Colonic mucosa (tissue), 4 donors: ENCODE measurements around the gene BCL6. TPM values are rescaled to one million over a fixed set of nuclear protein-coding genes. Genes with fewer than 3 reads are reported as not detected.

Experiments used
- DNase-seq: peaks from one replicate; pipeline ENCODE4 v3.0.0-alpha.2; 2020
- H3K27ac ChIP-seq: fragments of 200-600 bp; one replicate; pipeline ENCODE4 v1.8.0; 2021
- H3K27me3 ChIP-seq: fragments of 200-600 bp; one replicate; pipeline ENCODE4 v1.8.0; 2021
- H3K36me3 ChIP-seq: fragments of 200-600 bp; one replicate; pipeline ENCODE4 v1.8.0; 2021
- H3K4me1 ChIP-seq: fragments of 200-600 bp; one replicate; pipeline ENCODE4 v1.8.0; 2021; ENCODE audit warnings: mild to moderate bottlenecking
- H3K4me3 ChIP-seq: fragments of 200-600 bp; one replicate; pipeline ENCODE4 v1.8.0; 2021
- H3K9ac ChIP-seq, 2 donors: one replicate each; pipeline ENCODE4 v1.7.0; 2013; ENCODE audit warnings: control low read depth in 2 of 2, low read depth in 2 of 2, low read length in 2 of 2
- H3K9me3 ChIP-seq: fragments of 200-600 bp; one replicate; pipeline ENCODE4 v1.8.0; 2021
- intact Hi-C: fragments of 100-400 bp; cut with DNase I; formaldehyde crosslinking; loops from one replicate; pipeline ENCODE4 v1.14.1; 2022
- total RNA-seq, 2 donors: library from RNA; stranded (reverse); fragmentation: NEBNext Ultra II Directional in 1 of 2; extraction: Animal tissue kit (Norgen Biotek cat#: 25700) in 1 of 2; gene quantifications; one replicate each; pipeline ENCODE4 v1.2.1, GENCODE V29; 2021
- TF ChIP-seq, protein P1 (sequence below): fragments of 200-600 bp; IDR thresholded peaks from one replicate; pipeline ENCODE4 v1.8.0; 2022; ENCODE audit warnings: antibody characterized with exemption, mild to moderate bottlenecking
- donor health status: healthy.
- donor health status: DM: no; HTN: no; CAD: no.
- donor health status: DM: no; HTN: no; CAD: no.

BCL6 gene
- total RNA-seq, 2 donors from 2014 or later, result 8.8 to 30.2 TPM

- Histone ChIP-seq H3K27ac (no peak overlapping the region), H3K4me3 (no peak overlapping the region), H3K36me3 (peaks cover 9% of the 10 kb centered on the region), H3K4me1 (peaks cover under 1% of the 10 kb centered on the region), H3K9me3 (no peaks in the 10 kb centered on the region), H3K27me3 (no peaks in the 10 kb centered on the region), H3K9ac (no peak overlapping the region)
- DNase-seq, result no peak
- TF ChIP-seq, protein P1, sequence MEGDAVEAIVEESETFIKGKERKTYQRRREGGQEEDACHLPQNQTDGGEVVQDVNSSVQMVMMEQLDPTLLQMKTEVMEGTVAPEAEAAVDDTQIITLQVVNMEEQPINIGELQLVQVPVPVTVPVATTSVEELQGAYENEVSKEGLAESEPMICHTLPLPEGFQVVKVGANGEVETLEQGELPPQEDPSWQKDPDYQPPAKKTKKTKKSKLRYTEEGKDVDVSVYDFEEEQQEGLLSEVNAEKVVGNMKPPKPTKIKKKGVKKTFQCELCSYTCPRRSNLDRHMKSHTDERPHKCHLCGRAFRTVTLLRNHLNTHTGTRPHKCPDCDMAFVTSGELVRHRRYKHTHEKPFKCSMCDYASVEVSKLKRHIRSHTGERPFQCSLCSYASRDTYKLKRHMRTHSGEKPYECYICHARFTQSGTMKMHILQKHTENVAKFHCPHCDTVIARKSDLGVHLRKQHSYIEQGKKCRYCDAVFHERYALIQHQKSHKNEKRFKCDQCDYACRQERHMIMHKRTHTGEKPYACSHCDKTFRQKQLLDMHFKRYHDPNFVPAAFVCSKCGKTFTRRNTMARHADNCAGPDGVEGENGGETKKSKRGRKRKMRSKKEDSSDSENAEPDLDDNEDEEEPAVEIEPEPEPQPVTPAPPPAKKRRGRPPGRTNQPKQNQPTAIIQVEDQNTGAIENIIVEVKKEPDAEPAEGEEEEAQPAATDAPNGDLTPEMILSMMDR, result no peak
- intact Hi-C loops, result loop anchor here (10.0 kb wide), 1 partner anchor 1499 kb away; no protein-coding TSS in a partner anchor
Observed at GRCh38 chr3:187735383-187735782, 9.9 kb downstream of the BCL6 start.

GRCh38 chr3:187734841-187735240 is 10.4 kb downstream of the BCL6 start:
- TF ChIP-seq, protein P1, result no peak
- no peak overlapping the region for H3K9ac ChIP-seq
- H3K4me3 ChIP-seq, result no peak overlapping the region
- H3K9me3 ChIP-seq, result no peaks in the 10 kb centered on the region
- no peaks in the 10 kb centered on the region for H3K4me1 ChIP-seq
- no peak overlapping the region for H3K27ac ChIP-seq
- no peak for DNase-seq
- intact Hi-C loops, result loop anchor here (10.0 kb wide), 1 partner anchor 1500 kb away; no protein-coding TSS in a partner anchor
- no peaks in the 10 kb centered on the region for H3K27me3 ChIP-seq
- H3K36me3 ChIP-seq, result peaks cover 9% of the 10 kb centered on the region

DNA sequence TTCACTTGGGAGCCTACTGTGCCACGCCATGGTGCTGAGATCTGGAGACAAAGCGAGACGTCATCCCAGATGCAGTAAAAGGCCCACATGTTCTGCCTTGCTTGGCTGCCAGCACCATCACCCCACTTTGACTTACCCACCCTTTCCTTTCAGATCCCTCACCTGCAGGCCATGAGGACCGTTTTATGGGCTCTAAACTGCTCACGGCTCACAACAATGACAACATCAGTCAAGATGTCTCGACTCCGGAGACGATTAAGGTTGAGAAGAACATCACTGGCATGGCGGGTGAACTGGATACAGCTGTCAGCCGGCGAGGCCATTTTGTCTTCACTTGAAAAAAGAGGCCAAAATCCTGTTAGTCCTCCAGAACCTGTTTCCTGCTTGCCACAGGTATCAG is 11.9 kb downstream of the BCL6 start:
- Histone ChIP-seq H3K4me1 (no peaks in the 10 kb centered on the region), H3K9ac (no peak overlapping the region), H3K27me3 (no peaks in the 10 kb centered on the region), H3K9me3 (no peaks in the 10 kb centered on the region), H3K4me3 (no peak overlapping the region), H3K36me3 (peaks cover 12% of the 10 kb centered on the region), H3K27ac (no peak overlapping the region)
- intact Hi-C loops, result loop anchor here (10.0 kb wide), 1 partner anchor 1501 kb away; no protein-coding TSS in a partner anchor
- TF ChIP-seq, protein P1, result no peak
- no peak for DNase-seq

- DNase-seq, result no peak
Observed at GRCh38 chr3:187729598-187729997, 15.7 kb downstream of the BCL6 start.

GRCh38 chr3:187728940-187729583 is 16.2 kb downstream of the BCL6 start:
- intact Hi-C loops, result no loop called here

More at GRCh38 chr3:187729598-187729997, 15.7 kb downstream of the BCL6 start:
- no peaks in the 10 kb centered on the region for H3K9me3 ChIP-seq
- intact Hi-C loops, result no loop called here
- no peaks in the 10 kb centered on the region for H3K27me3 ChIP-seq
- no peak overlapping the region for H3K9ac ChIP-seq
- peaks cover 16% of the 10 kb centered on the region for H3K36me3 ChIP-seq
- H3K4me3 ChIP-seq, result no peak overlapping the region
- TF ChIP-seq, protein P1, result no peak
- no peaks in the 10 kb centered on the region for H3K4me1 ChIP-seq
- H3K27ac ChIP-seq, result no peak overlapping the region

More at GRCh38 chr3:187728940-187729583, 16.2 kb downstream of the BCL6 start:
- Histone ChIP-seq H3K27ac (no peak overlapping the region), H3K27me3 (no peaks in the 10 kb centered on the region), H3K9ac (no peak overlapping the region), H3K4me1 (no peaks in the 10 kb centered on the region), H3K9me3 (no peaks in the 10 kb centered on the region), H3K4me3 (no peak overlapping the region), H3K36me3 (peaks cover 16% of the 10 kb centered on the region)
- TF ChIP-seq, protein P1, result no peak
- DNase-seq, result no peak
